AG09319 (cell line): ENCODE data around the gene TMEM132E.
A peak's percentile ranks its signal among the peaks of the same experiment; 100 is the strongest.

Experiments
- DNase-seq: peaks from one replicate; pipeline ENCODE4 v3.0.0-alpha.2; 2010; ENCODE audit warnings: low read depth; ENCODE audit errors: extremely low read depth
- TF ChIP-seq, protein P1 (sequence below): IDR thresholded peaks from 2 replicates; pipeline ENCODE4 v1.5.1; 2011; ENCODE audit warnings: low read depth, mild to moderate bottlenecking, inconsistent platforms, low read length, moderate library complexity

TMEM132E gene

DNA sequence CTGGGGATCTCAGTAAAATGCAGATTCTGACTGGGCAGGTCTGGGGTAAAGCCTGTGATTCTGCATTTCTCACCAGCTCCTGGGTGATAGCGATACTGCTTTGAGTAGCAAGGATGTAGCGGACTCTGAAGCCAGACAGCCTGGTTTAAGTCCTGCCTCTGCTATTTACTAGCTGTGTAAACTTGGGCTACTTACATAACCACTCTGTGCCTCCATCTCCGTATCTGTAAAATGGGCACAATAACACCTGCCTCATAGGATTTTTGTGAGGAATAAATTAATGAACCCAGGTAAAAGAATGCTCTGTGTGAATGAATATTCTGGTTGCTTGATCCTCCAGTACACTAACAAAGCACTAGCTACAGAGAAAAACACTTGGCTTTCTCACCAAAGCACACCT, 54.4 kb downstream of the TMEM132E start:
- TF ChIP-seq, protein P1, sequence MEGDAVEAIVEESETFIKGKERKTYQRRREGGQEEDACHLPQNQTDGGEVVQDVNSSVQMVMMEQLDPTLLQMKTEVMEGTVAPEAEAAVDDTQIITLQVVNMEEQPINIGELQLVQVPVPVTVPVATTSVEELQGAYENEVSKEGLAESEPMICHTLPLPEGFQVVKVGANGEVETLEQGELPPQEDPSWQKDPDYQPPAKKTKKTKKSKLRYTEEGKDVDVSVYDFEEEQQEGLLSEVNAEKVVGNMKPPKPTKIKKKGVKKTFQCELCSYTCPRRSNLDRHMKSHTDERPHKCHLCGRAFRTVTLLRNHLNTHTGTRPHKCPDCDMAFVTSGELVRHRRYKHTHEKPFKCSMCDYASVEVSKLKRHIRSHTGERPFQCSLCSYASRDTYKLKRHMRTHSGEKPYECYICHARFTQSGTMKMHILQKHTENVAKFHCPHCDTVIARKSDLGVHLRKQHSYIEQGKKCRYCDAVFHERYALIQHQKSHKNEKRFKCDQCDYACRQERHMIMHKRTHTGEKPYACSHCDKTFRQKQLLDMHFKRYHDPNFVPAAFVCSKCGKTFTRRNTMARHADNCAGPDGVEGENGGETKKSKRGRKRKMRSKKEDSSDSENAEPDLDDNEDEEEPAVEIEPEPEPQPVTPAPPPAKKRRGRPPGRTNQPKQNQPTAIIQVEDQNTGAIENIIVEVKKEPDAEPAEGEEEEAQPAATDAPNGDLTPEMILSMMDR: no peak
- no peak for DNase-seq

DNA sequence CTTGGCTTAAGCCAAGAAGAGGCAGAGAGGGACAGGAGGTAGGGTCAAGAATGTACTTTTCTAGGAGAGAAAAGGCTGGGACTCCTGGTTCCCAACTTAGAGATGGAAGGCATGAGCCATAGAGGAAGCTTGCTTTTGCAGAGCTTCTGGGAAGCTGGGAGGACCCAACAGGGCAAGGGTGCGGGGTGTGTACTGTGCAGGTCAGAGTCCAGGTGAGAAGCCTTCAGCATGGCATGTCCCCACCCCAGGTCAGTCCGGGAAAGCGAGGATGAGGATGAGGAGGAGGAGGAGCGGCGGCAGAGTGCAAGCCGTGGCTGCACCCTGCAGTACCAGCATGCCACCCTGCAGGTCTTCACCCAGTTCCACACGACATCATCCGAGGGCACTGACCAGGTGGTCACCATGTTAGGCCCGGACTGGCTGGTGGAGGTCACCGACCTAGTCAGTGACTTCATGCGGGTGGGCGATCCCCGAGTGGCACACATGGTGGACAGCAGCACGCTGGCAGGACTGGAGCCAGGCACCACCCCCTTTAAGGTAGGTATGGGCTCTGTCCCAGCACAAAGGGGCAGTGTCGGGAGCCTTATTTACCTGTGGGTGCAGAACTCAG, 55.3 kb downstream of the TMEM132E start:
- no peak for DNase-seq
- TF ChIP-seq, protein P1: no peak

DNA sequence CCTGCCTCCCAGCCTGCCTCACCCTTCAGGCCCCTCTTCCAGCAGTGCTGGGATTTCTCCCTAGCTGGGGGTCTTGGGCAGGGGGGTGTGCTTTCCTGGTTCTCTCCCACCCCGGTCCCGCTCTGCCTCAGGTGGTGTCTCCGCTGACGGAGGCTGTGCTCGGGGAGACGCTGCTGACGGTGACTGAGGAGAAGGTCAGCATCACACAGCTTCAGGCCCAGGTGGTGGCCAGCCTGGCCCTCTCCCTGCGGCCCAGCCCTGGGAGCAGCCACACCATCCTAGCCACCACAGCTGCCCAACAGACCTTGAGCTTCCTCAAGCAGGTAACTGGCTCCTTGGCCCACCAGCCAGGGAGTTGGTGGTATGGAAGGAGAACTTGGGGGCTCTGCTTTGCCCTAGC, 56.5 kb downstream of the TMEM132E start:
- TF ChIP-seq, protein P1: no peak
- DNase-seq: no peak

DNA sequence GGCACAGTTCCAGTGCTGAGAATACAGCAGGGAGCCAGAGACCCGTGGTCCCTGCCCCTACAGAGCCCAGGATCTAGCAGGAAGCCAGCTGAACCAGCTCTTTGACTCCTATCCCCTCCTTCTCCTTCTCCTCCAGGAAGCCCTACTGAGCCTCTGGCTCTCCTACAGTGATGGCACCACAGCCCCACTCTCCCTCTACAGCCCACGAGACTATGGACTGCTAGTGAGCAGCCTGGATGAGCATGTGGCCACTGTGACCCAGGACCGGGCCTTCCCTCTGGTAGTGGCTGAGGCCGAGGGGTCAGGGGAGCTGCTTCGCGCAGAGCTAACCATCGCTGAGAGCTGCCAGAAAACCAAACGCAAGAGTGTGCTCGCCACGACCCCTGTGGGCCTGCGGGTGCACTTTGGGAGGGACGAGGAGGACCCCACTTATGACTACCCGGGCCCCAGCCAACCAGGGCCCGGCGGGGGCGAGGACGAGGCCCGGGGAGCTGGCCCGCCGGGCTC, 57.7 kb downstream of the TMEM132E start:
- TF ChIP-seq, protein P1: no peak
- no peak for DNase-seq

DNA sequence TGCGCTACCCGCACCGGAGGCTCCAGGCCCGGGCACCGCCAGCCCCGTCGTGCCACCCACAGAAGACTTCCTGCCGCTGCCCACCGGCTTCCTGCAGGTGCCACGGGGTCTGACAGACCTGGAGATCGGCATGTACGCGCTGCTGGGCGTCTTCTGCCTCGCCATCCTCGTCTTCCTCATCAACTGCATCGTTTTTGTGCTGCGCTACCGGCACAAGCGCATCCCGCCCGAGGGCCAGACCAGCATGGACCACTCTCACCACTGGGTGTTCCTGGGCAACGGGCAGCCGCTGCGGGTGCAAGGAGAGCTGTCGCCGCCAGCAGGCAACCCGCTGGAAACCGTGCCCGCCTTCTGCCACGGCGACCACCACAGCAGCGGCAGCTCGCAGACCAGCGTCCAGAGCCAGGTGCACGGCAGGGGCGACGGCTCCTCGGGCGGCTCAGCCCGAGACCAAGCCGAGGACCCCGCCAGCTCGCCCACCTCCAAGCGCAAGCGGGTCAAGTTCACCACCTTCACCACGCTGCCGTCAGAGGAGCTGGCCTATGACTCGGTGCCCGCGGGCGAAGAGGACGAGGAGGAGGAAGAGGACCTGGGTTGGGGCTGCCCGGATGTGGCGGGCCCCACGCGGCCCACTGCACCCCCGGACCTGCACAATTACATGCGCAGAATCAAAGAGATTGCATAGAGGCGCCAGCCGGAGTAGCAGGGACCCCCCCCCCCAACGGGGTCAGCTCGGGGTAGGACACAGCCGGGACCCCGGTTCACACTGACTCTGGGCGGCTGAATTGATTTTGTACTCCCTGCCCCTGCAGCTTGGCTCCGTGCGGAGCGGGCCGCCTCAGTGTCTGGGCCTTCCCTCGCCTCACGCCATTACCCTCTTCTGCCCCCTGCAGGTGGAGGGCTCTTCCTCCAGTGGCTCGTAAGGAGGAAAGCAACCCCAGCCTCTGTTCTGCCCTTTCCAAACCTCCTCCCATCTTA, 58.5 kb downstream of the TMEM132E start:
- DNase-seq: peak; percentile 10
- TF ChIP-seq, protein P1: peak; percentile 77

DNA sequence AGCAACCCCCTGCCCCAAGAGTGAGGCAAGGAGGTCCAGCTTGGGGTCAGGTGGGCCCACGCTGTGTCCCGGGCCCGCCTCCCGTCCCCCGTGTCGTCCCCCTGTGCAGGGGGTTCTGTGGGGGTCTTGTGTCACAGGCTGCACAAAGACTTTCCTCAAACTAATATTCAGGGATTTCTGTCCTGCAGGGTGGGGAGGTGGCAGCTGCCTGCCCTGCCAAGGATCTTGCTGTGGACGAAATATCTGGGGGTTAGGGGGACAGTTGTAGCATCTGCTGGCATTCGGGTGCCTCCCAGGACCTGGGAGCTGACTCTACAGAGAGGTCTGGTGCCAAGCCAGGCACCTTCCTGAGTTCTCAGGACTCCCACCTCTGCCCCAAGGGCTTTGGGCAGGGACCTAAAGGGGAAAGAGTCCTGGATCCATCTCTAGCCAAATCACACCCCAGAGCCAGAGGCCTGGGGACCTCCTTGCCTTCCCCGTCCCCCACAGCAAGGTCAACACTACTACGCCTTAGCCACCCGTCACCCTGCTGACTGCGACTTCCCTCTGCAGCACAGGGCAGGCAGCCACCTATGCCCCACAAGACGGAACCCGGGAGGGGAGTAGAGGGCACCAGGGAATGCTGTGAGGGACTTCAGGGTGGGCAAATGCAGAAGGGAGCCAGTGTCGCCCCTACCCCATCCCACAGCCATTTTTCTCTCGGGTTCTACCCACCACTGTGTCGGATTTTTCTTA, 59.3 kb downstream of the TMEM132E start:
- no peak for DNase-seq
- TF ChIP-seq, protein P1: no peak
